H1 (cell line): ENCODE data around the gene ADGRB2.

Experiments used
- EZH2 ChIP-seq: fragments of 200-600 bp; sonication (generic); IDR thresholded peaks from 2 replicates; pipeline ENCODE4 v1.7.1; 2012; ENCODE audit warnings: low read depth, mild to moderate bottlenecking, moderate library complexity, low read length, inconsistent platforms; ENCODE audit not compliant: severe bottlenecking
- RAD21 ChIP-seq, 2 experiments: IDR thresholded peaks in 1 of 2; conservative IDR thresholded peaks in 1 of 2; 2 replicates each; pipeline ENCODE4 v1.6.1; 2011; ENCODE audit warnings: low read depth in 2 of 2, low read length in 2 of 2, improper control_type of control experiment in 1 of 2, inconsistent platforms in 1 of 2, mild to moderate bottlenecking in 1 of 2, moderate library complexity in 1 of 2
- TEAD4 ChIP-seq: IDR thresholded peaks from 2 replicates; pipeline ENCODE4 v1.6.1; 2012; ENCODE audit warnings: low read depth, low read length, inconsistent platforms, mixed read lengths
- USF2 ChIP-seq: IDR thresholded peaks from 2 replicates; pipeline ENCODE4 v1.6.1; 2011; ENCODE audit warnings: low read length, improper control_type of control experiment
- ZNF274 ChIP-seq: IDR thresholded peaks from 2 replicates; pipeline ENCODE4 v1.7.0; 2012; ENCODE audit warnings: low read length, borderline replicate concordance; ENCODE audit errors: extremely low read depth

- TF ChIP-seq EZH2 (no peak), USF2 (no peak), TEAD4 (no peak), ZNF274 (no peak), RAD21 (IDR thresholded peaks at IDR 0.05 in 1 of 2, conservative IDR thresholded peaks at IDR 0.05 in 1 of 2; ENCODE audit: low read depth in 2 of 2, low read length in 2 of 2) (no peak)
These were observed 37.4 kb downstream of the ADGRB2 start for GRCh38 chr1:31726715-31727114.
